ENCODE measurements around the gene PID1. TPM values are rescaled to one million over a fixed set of nuclear protein-coding genes. Genes with fewer than 3 reads are reported as not detected.
A peak's percentile ranks its signal among the peaks of the same experiment; 100 is the strongest.
"Not testable (repeated sequence)": the region's sequence is repeated elsewhere in the genome, so short reads cannot be mapped to it uniquely, and the experiment has no call there.

Gene PID1
- total RNA-seq, 8 experiments from 2014 or later, result 0.28 to 26.2 (median 9.8) TPM

DNA sequence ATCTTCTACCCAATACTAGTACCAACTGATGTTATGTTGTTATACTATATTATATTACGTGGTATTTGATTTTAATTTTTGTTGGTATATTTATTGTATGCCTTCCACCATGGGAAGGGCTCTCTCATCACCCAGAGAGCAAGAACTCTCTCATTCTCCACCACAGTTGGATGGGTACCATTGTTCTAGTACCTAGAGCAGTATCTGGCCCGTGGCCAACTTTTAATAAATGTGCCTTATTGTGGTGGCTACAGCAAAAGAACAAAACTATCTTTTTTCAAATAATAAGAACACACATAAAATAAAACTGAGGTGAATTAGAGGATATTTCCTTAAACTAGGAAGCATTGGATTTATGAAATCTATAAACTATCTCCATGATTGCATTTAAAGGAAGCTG, 71.8 kb downstream of the PID1 start:
- 31 to 81% (median 63%) methylated on average over 2 of the region's 2 CpGs; no CpG with 5 or more reads in 2 of the 10 experiments for WGBS, 10 experiments
- no peak overlapping the region for H3K27ac ChIP-seq
- peaks cover 0 to 35% of the 10 kb centered on the region in 2 donors for H3K4me1 ChIP-seq (replicated peaks in 1 of 2)
- no peak for ATAC-seq (replicated peaks in 6 of 8)
- H3K4me3 ChIP-seq, result no peak overlapping the region
- in situ Hi-C loops (cut with MboI; ENCODE audit: low pct_unique_long_range_greater_than_20kb in 2 of 9, low sequenced_read_pairs in 9 of 9, unreplicated experiment in 9 of 9), result no loop called here

DNA sequence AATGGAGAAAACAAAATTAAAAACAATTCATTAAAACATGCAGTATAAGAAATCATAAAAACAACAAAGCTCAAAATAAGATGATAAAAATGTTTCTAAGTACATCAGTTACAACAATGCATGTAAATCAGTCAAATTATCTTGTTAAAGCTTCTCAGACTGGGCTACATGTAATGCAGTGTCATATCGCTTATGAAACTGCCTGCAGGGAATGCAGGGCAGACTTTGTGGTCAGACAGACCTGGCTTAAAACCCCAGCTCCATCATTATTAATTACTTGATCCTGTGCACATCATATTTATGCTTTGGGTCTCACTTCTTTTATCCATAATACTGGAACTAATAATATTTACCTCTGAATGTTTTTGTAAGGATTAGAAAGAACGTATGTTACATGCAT, 74.6 kb downstream of the PID1 start:
- peaks cover 0 to 46% of the 10 kb centered on the region in 2 donors for H3K4me1 ChIP-seq (replicated peaks in 1 of 2)
- no peak overlapping the region for H3K4me3 ChIP-seq
- ATAC-seq (replicated peaks in 6 of 8), result no peak
- WGBS, 10 experiments, result 52 to 100% (median 67%) methylated on average over 1 to 2 of the region's 2 CpGs; no CpG with 5 or more reads in 1 of the 10 experiments
- in situ Hi-C loops (cut with MboI; ENCODE audit: low pct_unique_long_range_greater_than_20kb in 2 of 9, low sequenced_read_pairs in 9 of 9, unreplicated experiment in 9 of 9), result no loop called here
- H3K27ac ChIP-seq, result no peak overlapping the region

DNA sequence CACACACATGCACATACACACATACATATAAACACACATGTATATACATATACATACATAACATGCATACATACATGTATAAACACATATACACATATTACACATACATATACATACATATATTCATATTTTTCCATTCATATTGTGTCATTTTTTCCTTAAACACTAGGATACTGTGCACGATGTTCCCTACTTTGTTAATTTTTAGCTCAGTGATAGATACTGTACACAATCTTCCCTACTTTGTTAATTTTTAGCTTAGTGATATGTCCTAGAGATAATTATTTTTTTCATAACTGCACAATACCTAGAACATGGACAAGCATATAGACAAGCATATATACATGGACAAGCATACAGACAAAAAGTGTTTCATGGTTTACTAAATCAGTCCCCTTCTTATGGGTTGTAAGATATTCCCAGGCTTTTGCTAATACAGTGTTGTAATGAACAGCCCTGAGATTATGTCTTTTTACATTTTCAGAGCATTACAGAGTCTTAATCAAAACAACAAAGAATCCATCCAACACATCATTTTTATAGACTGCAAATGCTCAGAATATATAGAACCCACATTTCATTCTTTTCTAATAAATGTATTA, 75.6 kb downstream of the PID1 start:
- Histone ChIP-seq H3K4me1 (replicated peaks in 1 of 2) (peaks cover 0 to 46% of the 10 kb centered on the region in 2 donors), H3K27ac (no peak overlapping the region), H3K4me3 (no peak overlapping the region)
- no peak for ATAC-seq (replicated peaks in 6 of 8)
- 78 to 100% (median 83%) methylated on average over 1 of the region's 1 CpG; no CpG with 5 or more reads in 3 of the 10 experiments for WGBS, 10 experiments
- in situ Hi-C loops (cut with MboI; ENCODE audit: low pct_unique_long_range_greater_than_20kb in 2 of 9, low sequenced_read_pairs in 9 of 9, unreplicated experiment in 9 of 9), result no loop called here

DNA sequence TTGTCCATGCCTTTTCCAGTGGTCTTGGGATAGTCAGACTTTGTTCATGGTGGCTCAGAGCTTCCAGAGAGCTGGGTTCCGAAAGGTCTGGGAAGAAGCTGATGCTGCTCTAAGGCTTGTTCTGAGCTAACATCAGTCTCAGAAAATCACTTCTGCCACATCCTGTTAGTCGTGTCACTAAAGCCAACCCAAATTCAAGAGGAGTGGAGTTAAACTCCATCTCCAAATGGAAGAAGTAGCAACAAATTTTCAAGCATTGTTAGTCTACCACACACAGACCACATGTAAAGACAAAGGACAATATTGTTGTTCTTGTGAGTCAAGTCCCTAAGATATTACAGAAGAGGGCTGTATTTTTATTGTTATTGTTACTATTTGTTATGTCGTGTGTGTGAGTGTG, 77.8 kb downstream of the PID1 start:
- H3K27ac ChIP-seq, result peak overlapping the region in 1 of 2 donors; percentile 21
- in situ Hi-C loops (cut with MboI; ENCODE audit: low pct_unique_long_range_greater_than_20kb in 2 of 9, low sequenced_read_pairs in 9 of 9, unreplicated experiment in 9 of 9), result no loop called here
- H3K4me3 ChIP-seq, result no peak overlapping the region
- WGBS, 10 experiments, result 20 to 100% (median 54%) methylated on average over 1 to 3 of the region's 3 CpGs
- peaks cover 0 to 46% of the 10 kb centered on the region in 2 donors for H3K4me1 ChIP-seq (replicated peaks in 1 of 2)
- ATAC-seq (replicated peaks in 6 of 8), result no peak

DNA sequence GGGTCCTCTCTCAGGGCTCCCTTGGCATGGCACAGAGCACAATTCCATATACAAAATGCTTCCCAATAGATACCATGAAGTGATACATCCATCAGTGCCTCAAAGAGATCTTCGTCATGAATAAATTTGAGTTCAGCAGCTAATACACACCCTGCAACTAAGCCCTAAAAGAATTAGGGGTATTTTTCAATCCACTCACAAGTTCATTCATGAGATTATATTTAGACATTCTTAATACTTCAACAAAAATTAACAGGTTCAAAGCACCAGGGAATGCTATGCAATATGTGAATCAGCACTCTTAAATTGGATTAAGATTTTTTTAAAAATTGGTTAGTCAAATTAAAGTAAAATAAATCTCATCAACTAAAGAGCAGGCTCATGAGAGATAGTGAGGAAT, 79.7 kb downstream of the PID1 start:
- WGBS, 10 experiments, result 25 to 100% (median 80%) methylated on average over 1 of the region's 1 CpG; no CpG with 5 or more reads in 3 of the 10 experiments
- in situ Hi-C loops (cut with MboI; ENCODE audit: low pct_unique_long_range_greater_than_20kb in 2 of 9, low sequenced_read_pairs in 9 of 9, unreplicated experiment in 9 of 9), result no loop called here
- ATAC-seq (replicated peaks in 6 of 8), result no peak

DNA sequence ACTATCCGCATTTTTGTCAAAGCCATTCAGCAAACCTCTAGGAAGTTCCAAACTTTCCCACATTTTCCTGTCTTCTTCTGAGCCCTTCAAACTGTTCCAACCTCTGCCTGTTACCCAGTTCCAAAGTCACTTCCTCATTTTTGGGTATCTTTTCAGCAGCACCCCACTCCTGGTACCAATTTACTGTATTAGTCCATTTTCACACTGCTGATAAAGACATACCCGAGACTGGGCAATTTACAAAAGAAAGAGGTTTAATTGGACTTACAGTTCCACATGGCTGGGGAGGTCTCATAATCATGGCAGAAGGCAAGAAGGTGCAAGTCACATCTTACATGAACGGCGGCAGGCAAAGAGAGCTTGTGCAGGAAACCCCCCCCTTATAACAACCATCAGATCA, 84.0 kb downstream of the PID1 start:
- H3K4me3 ChIP-seq; ATAC-seq (replicated peaks in 6 of 8); in situ Hi-C loops (cut with MboI; ENCODE audit: low pct_unique_long_range_greater_than_20kb in 2 of 9, low sequenced_read_pairs in 9 of 9, unreplicated experiment in 9 of 9); H3K27ac ChIP-seq; H3K4me1 ChIP-seq (replicated peaks in 1 of 2): not testable (repeated sequence)
- WGBS, 10 experiments, result 0 to 100% (median 41%) methylated on average over 1 to 4 of the region's 4 CpGs; no CpG with 5 or more reads in 4 of the 10 experiments

More for the DNA sequence above, 79.7 kb downstream of the PID1 start:
- Histone ChIP-seq H3K4me1 (replicated peaks in 1 of 2) (peaks cover 0 to 34% of the 10 kb centered on the region in 2 donors), H3K4me3 (no peak overlapping the region), H3K27ac (no peak overlapping the region)

DNA sequence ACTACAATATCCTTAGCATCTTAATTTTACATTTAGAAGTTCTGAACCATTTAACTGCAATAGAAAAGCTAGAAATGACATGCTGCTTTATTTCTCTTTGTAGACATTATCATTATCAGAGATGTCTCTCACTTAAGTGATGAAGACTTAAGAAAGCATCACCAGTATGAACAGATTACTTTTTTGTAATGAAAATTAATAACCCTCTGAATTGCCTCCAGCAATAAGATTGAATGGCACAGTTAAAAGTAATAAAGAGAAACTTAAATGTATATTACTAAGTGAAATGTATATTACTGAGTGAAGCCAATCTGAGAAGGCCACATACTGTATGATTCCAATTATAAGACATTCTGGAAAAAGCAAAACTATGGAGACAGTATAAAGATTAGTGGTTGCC, 89.4 kb downstream of the PID1 start:
- ATAC-seq (replicated peaks in 6 of 8), result no peak
- in situ Hi-C loops (cut with MboI; ENCODE audit: low pct_unique_long_range_greater_than_20kb in 2 of 9, low sequenced_read_pairs in 9 of 9, unreplicated experiment in 9 of 9), result no loop called here
- Histone ChIP-seq H3K4me1 (replicated peaks in 1 of 2) (peaks cover 0 to 3% of the 10 kb centered on the region in 2 donors), H3K4me3 (no peak overlapping the region), H3K27ac (no peak overlapping the region)

DNA sequence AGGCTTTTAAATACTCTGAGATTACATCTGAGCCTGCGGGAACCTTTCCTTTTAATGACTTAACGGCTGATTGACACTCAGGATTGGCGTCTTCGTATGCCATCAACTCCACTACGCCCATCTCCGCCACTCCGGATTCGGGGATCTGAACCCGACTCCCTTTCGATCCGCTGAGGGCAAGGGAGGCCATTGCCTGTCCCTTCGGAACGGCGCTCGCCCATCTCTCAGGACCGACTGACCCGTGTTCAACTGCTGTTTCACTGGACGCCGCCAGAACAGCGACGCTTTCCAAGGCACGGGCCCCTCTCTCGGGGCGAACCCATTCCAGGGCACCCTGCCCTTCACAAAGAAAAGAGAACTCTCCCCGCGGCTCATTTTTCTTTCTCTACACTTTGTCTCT, 90.4 kb downstream of the PID1 start:
- Histone ChIP-seq H3K4me3 (no peak overlapping the region), H3K4me1 (replicated peaks in 1 of 2) (peaks cover 0 to 3% of the 10 kb centered on the region in 2 donors), H3K27ac (no peak overlapping the region)
- ATAC-seq (replicated peaks in 6 of 8), result no peak
- 80 to 100% (median 92%) methylated on average over 1 to 21 of the region's 26 CpGs; no CpG with 5 or more reads in 3 of the 10 experiments for WGBS, 10 experiments
- in situ Hi-C loops (cut with MboI; ENCODE audit: low pct_unique_long_range_greater_than_20kb in 2 of 9, low sequenced_read_pairs in 9 of 9, unreplicated experiment in 9 of 9), result no loop called here

DNA sequence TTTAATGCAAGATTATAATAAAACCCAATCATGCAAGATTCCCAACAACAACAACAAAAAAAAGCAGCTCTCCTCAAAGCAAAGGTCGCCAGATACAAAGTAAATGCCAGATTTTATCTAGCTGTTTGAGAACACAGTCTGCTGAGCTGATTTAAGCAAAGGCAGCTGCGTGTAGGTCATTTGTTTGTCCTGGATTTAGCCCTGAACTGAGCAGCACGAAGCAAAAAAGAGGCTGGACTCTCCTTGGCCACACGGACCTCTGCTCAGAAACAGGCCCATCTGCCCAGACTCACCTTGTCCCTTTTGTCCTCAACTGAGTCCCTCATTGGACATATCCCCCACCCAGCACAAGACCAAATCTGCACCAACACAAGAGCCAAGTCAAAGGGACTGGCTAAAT, 91.5 kb downstream of the PID1 start:
- no peak overlapping the region for H3K27ac ChIP-seq
- in situ Hi-C loops (cut with MboI; ENCODE audit: low pct_unique_long_range_greater_than_20kb in 2 of 9, low sequenced_read_pairs in 9 of 9, unreplicated experiment in 9 of 9), result no loop called here
- 10 to 75% (median 67%) methylated on average over 1 to 4 of the region's 4 CpGs; no CpG with 5 or more reads in 2 of the 10 experiments for WGBS, 10 experiments
- ATAC-seq (replicated peaks in 6 of 8), result no peak
- H3K4me3 ChIP-seq, result no peak overlapping the region
- peaks cover 0 to 3% of the 10 kb centered on the region in 2 donors for H3K4me1 ChIP-seq (replicated peaks in 1 of 2)

DNA sequence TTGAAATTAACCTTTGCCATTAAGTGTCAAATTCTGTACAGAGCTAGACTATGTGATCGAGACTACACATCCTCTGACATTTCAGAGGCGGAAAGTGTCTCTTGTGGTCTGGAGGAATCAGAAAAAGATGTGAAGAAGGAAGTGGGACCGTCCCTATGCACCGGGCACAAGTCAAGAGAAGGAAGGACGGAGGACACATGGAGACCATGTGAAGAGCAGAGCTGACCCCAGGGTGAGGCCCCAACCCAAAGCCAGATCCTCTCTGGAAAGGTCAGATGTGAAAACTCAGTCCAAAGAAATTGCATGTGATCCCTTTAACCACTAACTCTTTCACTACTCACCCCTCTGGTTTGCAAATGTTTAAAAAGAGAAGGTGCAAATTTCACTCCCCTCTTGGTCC, 92.4 kb downstream of the PID1 start:
- in situ Hi-C loops (cut with MboI; ENCODE audit: low pct_unique_long_range_greater_than_20kb in 2 of 9, low sequenced_read_pairs in 9 of 9, unreplicated experiment in 9 of 9), result no loop called here
- ATAC-seq (replicated peaks in 6 of 8), result no peak
- 20 to 100% (median 67%) methylated on average over 1 to 4 of the region's 5 CpGs; no CpG with 5 or more reads in 2 of the 10 experiments for WGBS, 10 experiments
- Histone ChIP-seq H3K4me3 (no peak overlapping the region), H3K27ac (no peak overlapping the region), H3K4me1 (replicated peaks in 1 of 2) (peaks cover 0 to 3% of the 10 kb centered on the region in 2 donors)

DNA sequence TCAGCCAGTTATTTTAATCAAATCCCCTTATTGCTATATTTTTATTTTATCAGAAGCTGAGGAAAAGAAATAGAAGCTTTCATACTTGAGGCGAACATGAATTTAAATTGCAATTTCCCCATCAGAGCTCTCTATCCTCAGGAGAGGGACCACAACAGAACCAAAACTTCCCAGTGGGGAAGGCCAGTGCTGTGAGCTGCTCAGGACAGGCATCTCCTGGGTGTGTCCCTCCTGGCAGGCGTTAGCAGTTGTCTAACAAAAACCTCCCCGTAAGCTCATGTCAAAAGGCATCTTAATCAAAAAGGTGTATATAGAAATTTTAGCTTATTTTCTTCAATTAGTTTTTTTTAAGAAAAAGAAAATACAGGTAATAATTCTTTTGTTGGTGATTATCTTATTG, 93.0 kb downstream of the PID1 start:
- in situ Hi-C loops (cut with MboI; ENCODE audit: low pct_unique_long_range_greater_than_20kb in 2 of 9, low sequenced_read_pairs in 9 of 9, unreplicated experiment in 9 of 9), result no loop called here
- no peak overlapping the region for H3K4me3 ChIP-seq
- H3K4me1 ChIP-seq (replicated peaks in 1 of 2), result peaks cover 0 to 3% of the 10 kb centered on the region in 2 donors
- WGBS, 10 experiments, result 50 to 97% (median 83%) methylated on average over 1 to 3 of the region's 3 CpGs; no CpG with 5 or more reads in 3 of the 10 experiments
- ATAC-seq (replicated peaks in 6 of 8), result no peak
- no peak overlapping the region for H3K27ac ChIP-seq

DNA sequence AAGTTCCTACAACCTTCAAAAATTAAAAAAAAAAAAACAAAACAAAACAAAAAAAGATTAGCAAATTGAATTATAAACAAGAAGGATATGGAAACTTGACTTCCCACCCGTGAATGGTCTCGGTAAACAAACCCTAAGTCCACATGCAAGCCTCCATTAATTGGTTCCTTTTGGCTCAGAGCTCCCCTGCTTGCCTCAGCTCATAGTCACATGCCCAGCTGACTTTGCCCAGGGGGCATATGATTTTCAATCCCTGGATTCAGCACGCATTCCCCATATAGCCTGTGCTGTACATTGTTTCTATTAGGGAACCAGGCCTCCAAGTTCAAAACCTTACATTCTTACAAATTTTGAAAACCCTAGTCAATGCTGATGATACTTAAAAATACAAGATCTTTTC, 95.0 kb downstream of the PID1 start:
- WGBS, 10 experiments, result 0 to 80% (median 52%) methylated on average over 1 to 3 of the region's 3 CpGs; no CpG with 5 or more reads in 1 of the 10 experiments
- Histone ChIP-seq H3K4me3 (no peak overlapping the region), H3K27ac (no peak overlapping the region), H3K4me1 (replicated peaks in 1 of 2) (peaks cover 0 to 3% of the 10 kb centered on the region in 2 donors)
- no peak for ATAC-seq (replicated peaks in 6 of 8)
- in situ Hi-C loops (cut with MboI; ENCODE audit: low pct_unique_long_range_greater_than_20kb in 2 of 9, low sequenced_read_pairs in 9 of 9, unreplicated experiment in 9 of 9), result no loop called here

DNA sequence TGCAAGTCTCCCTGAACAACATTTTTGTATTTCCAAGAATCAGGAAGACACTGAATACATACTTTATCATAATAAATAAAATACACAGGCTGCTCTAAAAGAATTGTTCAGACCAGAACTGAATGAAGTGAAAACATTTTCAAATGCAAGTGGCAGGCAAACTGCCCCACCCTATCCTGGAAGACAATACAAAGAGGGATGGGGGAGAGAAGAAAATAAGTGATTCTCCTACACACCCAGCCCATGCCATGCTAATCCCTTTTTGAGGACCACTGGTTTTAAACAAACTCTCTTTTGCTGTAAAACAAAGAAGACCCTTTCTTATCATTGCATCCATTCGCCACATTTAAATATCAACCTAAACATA, 95.6 kb downstream of the PID1 start:
- no peak overlapping the region for H3K27ac ChIP-seq
- no peak overlapping the region for H3K4me3 ChIP-seq
- in situ Hi-C loops (cut with MboI; ENCODE audit: low pct_unique_long_range_greater_than_20kb in 2 of 9, low sequenced_read_pairs in 9 of 9, unreplicated experiment in 9 of 9), result no loop called here
- WGBS, 10 experiments, result 40 to 100% (median 85%) methylated on average over 1 of the region's 1 CpG; no CpG with 5 or more reads in 2 of the 10 experiments
- H3K4me1 ChIP-seq (replicated peaks in 1 of 2), result peaks cover 0 to 5% of the 10 kb centered on the region in 2 donors
- ATAC-seq (replicated peaks in 6 of 8), result peak in 2 of 8 experiments; percentile 52 to 61

Data from motor neuron (in vitro differentiated cells).